AG10803 (cell line): ENCODE data around the gene RABGAP1L.

Source experiments
- DNase-seq: peaks from one replicate; pipeline ENCODE4 v3.0.0; 2010; ENCODE audit warnings: low read depth
- H3K4me3 ChIP-seq: 2 replicates; pipeline ENCODE4 v1.5.1; 2011; ENCODE audit warnings: mild to moderate bottlenecking, low read length, control low read depth
- TF ChIP-seq, protein P1 (sequence below): conservative IDR thresholded peaks from 2 replicates; pipeline ENCODE4 v1.5.1; 2011; ENCODE audit warnings: mild to moderate bottlenecking, low read length, control low read depth, inconsistent platforms

Gene RABGAP1L

DNA sequence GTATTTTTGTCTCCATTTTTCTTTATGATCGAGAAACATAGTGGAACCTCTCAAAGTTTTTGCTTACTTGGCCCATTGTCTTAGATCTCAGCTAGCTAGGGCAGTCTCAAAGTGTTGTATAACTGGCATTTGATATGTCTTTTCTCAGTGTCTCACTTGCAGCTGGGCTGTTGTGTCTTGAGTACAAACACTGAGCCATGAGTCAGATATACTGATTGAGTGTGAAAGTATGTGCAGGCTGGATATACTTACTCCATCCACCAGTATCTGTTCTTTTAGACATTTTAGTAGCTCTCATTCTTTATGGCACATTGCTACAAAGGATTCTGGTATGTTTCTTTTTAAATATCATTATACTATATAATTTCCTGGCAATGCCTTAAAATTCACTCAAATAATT lies 274.1 kb downstream of the RABGAP1L start:
- DNase-seq = peak; percentile 70

DNA sequence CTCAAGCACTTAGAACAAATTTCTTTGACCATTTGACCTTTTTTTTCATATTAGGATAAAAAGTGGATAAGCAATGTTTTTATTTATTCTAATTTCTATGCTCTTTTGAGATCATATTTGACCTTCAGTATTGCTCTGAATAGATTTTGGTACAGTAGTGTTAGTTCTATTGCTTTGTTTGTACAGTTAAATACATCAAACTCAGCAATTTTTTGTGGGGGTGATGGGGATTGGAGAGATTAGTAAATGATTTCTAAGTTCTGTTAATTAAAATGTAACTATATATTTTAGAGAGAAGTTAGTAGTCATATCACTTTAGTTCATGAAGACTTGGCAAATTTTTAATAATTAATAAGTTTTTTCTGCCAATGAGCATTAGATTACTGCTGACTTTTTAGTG lies 286.0 kb downstream of the RABGAP1L start:
- H3K4me3 ChIP-seq = no peak overlapping the region
- TF ChIP-seq, protein P1, sequence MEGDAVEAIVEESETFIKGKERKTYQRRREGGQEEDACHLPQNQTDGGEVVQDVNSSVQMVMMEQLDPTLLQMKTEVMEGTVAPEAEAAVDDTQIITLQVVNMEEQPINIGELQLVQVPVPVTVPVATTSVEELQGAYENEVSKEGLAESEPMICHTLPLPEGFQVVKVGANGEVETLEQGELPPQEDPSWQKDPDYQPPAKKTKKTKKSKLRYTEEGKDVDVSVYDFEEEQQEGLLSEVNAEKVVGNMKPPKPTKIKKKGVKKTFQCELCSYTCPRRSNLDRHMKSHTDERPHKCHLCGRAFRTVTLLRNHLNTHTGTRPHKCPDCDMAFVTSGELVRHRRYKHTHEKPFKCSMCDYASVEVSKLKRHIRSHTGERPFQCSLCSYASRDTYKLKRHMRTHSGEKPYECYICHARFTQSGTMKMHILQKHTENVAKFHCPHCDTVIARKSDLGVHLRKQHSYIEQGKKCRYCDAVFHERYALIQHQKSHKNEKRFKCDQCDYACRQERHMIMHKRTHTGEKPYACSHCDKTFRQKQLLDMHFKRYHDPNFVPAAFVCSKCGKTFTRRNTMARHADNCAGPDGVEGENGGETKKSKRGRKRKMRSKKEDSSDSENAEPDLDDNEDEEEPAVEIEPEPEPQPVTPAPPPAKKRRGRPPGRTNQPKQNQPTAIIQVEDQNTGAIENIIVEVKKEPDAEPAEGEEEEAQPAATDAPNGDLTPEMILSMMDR = no peak
- DNase-seq = no peak

More for the DNA sequence above, 274.1 kb downstream of the RABGAP1L start:
- H3K4me3 ChIP-seq = no peak overlapping the region
- TF ChIP-seq, protein P1 = no peak

DNA sequence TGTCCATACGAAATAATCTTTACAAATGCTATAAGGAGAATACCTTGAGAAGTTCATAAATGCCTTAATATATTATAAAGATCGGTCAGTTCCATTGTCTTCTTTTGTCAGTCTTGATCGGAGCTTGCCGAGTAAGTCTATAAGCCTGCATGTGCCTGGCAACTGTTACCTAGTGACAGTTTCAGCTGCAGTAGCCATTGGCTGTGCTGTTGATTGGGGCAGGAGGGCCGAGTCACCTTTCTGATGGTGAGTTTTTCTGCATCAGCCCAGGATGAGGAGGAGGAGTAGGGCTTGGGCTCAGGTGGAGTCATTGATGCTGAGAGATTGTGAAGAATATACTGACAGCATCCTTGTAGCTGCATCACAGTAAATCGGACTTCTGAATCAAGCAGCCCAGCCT lies 286.5 kb downstream of the RABGAP1L start:
- DNase-seq = no peak
- TF ChIP-seq, protein P1 = no peak
- no peak overlapping the region for H3K4me3 ChIP-seq

DNA sequence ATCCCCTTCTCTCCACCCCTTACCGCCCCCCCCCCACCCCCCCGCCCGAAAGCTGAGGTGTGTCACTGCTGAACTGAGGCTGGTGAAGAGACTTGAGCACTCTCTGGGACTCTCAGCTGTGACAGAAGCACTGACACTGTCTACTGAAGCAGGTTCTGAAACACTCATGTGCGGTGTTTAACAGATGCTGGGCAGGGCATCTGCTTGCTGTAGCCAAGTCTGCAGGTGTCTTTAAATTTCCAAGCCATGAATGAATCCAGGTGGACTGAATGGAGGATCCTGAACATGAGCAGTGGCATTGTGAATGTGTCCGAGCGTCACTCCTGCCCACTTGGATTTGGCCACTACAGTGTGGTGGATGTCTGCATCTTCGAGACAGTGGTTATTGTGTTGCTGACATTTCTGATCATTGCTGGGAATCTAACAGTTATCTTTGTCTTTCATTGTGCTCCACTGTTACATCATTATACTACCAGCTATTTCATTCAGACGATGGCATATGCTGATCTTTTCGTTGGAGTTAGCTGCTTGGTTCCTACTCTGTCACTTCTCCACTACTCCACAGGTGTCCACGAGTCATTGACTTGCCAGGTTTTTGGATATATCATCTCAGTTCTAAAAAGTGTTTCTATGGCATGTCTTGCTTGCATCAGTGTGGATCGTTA lies 288.7 kb downstream of the RABGAP1L start, which contains the start of gene GPR52:
TSS of gene GPR52 (plus strand) at position 99 of the 665 bp plus-strand sequence. CDS start at position 247, 148 bp downstream.
- no peak for DNase-seq
- no peak within 1 kb of the TSS for H3K4me3 ChIP-seq
- TF ChIP-seq, protein P1 = no peak

- no peak overlapping the region for H3K4me3 ChIP-seq
- TF ChIP-seq, protein P1 = no peak
- no peak for DNase-seq
Observed at GRCh38 chr1:174448531-174448883, 289.2 kb downstream of the RABGAP1L start.

GRCh38 chr1:174448974-174449373 lies 289.7 kb downstream of the RABGAP1L start:
- peak; percentile 4 for DNase-seq
- TF ChIP-seq, protein P1 = no peak
- H3K4me3 ChIP-seq = no peak overlapping the region

DNA sequence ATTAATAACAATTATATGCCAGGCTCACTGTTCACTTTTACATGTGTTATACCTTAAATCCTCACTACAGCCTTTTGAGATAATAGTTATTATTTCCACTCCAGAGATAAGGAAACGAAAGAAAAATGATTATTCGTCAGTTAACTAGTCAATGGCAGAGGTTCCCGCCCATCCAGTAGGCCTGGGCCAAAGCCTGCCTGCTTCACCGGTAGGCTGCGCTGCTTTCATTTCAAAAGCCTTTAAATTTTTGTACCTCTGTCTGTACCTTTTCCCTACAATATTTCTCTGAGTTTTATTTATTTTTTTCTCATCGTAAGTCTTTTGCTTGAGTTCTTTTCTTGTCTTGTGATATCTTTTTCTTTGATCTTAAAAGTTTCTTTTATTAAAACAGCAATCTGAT lies 292.1 kb downstream of the RABGAP1L start:
- no peak for DNase-seq
- TF ChIP-seq, protein P1 = no peak
- no peak overlapping the region for H3K4me3 ChIP-seq
